Stimulated activated CD4-positive, alpha-beta T cell treated with anti-CD3 and anti-CD28 coated beads, Interleukin-12 subunit alpha, Interleukin-12 subunit beta, amount 100 ng/mL, for 4 hours (primary cell): ENCODE results near the gene CSK.

ENCODE experiments used
- DNase-seq: peaks from one replicate; pipeline ENCODE4 v3.0.0-alpha.2; 2020

CSK gene

DNA sequence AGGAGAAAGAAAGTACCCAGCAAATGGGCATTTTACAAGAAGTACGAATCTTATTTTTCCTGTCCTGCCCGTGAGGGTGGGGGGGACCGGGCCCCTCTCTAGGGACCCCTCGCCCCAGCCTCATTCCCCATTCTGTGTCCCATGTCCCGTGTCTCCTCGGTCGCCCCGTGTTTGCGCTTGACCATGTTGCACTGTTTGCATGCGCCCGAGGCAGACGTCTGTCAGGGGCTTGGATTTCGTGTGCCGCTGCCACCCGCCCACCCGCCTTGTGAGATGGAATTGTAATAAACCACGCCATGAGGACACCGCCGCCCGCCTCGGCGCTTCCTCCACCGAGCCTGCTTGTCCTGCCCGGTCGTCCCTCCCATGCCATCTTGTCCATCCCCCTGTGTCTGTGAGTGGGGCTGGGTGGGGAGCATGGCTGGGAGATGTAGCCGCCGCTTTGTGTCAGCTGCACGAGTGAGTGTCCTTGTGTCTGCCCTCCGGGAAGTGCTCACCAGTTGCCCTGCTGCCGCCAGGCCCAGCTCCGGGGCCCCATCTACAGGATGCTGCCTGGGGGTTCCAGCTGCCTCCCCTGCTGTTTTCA is 21.1 kb downstream of the CSK start:
- DNase-seq: no peak

DNA sequence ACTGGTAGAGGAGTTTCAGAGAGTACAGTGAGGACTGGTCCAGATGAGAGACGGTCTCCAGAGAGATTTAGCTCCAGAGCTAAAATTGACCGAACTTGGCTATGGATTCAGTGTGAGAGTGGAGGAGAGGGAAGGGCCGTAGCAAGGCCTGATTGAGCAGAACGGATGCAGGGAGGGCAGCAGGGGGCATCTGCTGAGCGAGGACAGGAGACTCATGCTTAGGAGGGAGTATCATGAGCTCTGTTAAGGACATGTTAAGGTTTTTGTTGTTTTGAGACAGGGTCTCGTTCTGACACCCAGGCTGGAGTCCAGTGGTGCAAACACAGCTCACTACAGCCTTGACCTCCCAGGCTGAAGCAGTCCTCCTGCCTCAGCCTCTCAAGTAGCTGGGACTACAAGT is 23.1 kb downstream of the CSK start:
- DNase-seq: no peak

DNA sequence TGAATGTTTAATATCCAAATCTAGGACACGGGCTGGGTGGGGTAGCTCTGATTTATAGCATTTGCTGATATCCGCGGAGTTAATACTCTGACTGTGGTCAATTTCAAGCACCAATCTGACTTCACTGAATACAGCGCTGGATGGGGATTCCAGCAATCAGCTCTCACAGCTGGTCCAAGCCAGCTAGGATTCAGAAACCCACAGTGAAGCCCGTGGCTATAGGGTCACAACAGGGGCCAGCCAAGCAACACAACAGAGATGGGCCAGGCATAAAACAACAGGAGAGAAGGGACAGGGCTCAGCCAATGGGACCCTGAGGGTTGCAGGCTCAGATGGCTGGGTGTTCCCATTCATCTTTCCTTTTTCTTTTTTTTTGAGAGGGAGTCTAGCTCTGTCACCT is 25.4 kb downstream of the CSK start:
- DNase-seq: no peak

DNA sequence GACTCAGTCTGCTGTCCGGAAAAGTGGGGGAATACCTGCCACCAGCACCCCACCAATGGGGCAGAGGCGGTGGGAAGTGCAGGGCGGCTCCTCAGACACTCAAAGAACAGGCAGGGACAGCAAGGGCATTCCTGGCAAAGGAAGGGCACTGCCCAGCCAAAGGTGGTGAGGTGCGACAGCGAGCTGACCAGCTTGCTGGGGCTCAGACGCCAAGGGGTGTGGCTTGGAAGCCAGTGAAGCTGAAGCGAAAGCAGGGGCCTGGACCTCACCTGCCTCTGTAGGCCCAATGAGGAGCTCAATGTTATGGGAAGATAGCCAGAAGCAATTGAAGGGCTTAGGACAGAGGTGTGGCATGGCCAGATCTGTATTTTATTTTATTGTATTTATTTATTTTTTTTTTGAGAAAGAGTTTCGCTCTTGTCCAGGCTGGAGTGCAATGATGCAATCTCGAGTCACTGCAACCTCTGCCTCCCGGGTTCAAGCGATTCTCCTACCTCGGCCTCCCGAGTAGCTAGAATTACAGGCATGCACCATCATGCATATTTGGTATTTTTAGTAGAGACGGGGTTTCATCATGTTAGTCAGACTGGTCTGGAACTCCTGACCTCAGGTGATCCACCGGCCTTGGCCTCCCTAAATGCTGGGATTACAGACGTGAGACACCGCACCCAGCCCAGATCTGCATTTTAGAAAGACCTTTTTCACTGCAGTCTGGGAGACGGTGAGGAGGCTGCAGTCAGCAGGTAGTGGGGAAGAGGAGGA is 26.4 kb downstream of the CSK start:
- DNase-seq: no peak

DNA sequence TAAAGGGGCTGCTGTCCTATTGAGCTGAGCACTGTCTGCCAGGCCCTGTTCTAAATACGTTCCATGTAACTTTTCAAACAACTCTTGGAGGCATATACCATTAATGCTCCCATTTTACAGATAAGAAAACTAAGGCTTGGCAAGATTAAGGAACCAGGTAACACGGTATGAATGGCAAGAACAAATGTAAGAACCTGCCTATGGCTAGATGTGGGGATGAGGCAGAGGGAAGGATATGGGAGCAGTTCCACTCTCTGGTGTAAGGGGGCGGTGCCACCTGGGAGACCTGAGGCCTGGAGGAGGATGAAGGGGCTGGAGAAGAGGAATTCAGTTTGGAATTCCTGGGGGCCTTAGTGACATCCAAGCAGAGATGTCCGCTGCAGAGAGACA is 27.0 kb downstream of the CSK start:
- DNase-seq: no peak

DNA sequence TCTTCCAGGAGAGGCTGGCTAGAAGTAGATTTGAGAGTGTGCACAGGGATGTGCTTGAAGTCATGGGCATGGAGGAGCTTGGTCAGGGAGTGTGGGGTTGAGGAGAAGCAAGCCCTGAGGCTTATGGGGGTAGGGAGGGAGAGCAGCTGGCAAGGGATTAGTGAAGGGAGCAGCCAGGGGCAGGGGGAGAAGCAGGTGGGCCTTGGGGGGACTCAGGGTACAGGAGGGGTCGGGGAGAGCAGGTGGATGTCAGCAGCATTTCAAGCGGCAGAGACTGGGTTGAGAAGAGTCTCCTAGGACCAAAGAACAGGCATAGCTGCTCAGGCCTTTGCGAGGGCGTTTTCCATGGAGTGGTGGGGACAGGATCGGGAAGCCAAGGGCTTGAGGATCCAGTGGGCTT is 27.4 kb downstream of the CSK start:
- DNase-seq: no peak

DNA sequence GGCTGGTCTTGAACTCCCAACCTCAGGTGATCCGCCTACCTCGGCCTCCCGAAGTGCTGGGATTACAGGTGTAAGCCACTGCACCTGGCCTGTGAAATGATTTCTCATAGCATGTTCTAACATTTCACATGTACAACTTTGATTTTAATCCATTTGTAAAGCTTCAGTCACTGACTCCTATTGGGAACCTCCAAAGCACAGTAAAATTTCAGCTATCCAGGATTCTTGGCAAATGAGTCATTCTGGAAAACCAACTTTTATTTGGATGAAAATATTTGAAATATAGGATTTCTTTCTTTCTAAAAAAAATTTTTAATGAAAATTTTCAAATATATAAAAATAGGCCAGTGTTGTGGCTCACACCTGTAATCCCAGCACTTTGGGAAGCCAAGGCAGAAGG is 28.1 kb downstream of the CSK start:
- no peak for DNase-seq

DNA sequence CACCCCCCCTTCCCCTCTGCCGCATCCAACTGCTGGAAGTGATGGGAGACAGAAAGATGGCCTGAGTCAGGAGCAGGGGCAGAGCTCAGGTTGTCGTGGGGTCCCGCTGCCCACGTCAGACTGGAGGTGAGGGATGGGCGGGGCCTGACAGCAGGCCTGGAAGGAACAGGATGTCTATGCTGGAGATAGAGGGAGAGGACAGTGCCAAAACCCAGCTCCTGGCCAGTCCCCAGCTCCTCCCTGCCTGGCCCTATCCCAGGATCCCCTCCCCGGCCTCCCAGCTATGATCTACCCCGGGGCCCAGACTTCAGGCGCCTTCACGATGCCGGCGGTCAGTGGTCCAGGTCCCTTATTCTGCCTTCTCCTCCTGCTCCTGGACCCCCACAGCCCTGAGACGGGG is 30.7 kb downstream of the CSK start, which contains the start of gene LMAN1L:
Gene LMAN1L, plus strand, starts transcription at position 303 of the 400 bp plus-strand sequence. Its CDS starts 20 bp downstream, at position 323.
- no peak for DNase-seq

DNA sequence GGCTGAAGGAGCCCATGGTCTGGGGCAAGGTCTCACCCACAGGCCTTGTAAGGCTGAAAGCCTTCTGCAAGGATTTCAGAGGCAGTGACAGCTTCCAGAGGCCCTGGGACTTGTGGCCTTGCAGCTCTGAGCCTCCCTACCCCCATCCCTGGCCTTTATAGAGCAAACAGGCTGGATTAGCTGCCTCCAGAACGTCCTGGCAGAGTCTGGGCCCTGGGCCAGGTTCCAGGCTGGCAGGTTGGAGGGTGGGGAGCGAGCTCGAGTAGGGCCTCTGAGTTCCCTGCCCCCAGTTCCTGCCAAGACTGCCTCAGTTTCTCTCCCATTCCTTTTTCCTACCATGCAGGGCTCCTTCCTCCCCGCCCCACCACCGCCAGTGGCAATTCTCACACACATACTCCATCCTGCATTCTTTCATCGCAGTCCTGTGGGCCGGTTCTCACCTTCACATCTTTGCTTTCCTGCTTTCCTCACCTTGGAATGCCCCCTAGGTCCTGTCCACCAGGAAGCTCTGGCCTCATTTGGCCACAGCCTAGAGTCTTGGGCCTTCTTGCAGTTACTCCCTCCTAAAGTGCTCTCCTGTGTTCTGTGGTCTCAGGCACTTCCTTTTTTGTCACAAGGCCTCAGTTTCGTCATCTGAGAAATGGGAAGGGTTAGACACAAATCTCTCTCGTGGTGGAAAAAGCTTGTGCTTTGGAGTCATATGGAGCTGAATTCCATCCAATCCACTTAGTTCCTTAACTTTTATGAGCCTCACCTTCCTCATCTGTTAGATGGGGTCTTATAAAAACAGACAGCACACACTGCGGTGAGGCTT is 33.4 kb downstream of the CSK start:
- no peak for DNase-seq

DNA sequence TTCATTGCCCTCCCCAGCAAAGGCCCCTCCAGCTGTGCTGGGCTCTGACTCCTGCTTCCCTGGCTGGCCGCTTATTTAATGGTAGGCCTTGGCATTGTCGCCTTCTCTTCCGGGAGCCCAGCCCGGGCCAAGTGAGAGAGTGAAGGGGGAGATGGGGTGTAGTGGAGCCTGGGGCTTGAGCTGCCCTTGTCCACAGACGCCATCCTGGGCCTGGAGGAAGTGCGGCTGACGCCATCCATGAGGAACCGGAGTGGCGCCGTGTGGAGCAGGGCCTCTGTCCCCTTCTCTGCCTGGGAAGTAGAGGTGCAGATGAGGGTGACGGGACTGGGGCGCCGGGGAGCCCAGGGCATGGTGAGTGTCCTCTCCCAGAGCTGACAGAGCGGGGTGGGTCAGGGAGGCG is 34.1 kb downstream of the CSK start:
- no peak for DNase-seq

DNA sequence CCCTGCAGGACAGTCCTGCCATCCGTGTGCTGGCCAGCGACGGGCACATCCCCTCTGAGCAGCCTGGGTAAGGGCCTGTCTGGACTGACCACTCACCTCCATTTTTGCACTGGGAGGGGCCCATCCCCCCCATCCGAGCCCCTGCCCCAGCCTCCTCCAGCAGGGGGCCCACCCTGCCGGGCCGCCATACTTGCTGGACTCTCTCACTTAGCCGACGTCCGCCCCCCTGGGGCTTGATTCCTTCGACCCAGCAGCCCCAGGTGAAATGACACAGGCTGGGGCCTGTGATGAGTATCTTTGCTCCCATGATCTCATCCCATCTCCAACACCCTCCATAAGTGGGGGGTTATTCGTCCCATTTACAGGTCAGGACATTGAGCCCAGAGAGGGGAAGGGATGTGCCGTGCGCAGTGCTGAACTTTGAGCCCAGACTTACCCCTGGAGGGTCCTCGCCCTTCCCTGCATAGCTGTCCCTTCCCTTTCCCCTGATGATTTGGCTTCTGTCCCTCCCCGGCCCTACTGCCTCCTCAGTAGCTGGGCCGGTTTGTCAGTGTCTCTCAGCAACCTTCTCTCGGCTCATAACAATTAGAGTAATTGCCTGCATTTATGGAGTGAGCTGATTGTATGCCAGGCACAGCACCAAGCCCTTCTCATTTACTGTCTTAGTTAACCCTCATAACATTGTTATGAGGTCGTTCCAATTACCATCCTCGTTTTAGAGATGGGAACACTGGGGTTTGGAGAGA is 34.9 kb downstream of the CSK start:
- DNase-seq: no peak

DNA sequence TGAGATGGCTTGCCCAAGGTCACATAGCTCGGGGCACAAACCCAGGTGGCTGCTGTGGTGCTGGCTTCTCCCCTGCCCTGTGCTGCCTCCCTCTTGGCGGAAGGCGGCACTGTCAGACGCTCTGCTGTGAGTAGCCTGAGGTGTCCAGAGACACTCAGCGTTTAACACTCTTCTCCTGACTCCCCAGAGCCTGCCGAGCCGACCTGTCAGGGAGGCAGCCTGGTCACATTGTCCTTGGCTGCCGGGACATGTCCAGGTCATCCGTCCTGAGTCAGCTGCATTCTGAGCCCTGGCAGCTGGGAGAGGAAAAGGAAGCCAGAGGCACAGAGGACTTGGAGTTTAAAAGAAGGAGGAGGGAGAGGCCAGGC is 35.5 kb downstream of the CSK start:
- DNase-seq: no peak

DNA sequence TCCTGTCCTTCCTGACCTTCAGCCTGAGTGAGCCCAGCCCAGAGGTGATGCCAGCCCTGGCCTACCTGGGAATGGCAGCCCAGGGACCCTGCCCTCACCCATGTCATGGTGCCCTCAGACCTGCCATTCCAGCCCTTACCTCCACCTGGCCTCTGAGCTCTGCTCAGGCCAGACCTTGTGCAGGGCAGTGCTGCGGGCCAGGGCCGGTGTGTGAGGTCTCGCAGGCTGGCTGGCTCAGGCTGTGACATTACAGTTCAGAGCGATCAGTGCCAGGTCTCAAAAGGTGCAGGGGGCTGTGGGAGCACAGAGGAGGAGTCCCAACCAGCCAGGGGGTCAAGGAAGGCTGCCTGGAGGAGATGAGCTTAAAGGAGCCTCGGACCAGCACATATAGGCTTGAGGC is 38.2 kb downstream of the CSK start:
- no peak for DNase-seq

DNA sequence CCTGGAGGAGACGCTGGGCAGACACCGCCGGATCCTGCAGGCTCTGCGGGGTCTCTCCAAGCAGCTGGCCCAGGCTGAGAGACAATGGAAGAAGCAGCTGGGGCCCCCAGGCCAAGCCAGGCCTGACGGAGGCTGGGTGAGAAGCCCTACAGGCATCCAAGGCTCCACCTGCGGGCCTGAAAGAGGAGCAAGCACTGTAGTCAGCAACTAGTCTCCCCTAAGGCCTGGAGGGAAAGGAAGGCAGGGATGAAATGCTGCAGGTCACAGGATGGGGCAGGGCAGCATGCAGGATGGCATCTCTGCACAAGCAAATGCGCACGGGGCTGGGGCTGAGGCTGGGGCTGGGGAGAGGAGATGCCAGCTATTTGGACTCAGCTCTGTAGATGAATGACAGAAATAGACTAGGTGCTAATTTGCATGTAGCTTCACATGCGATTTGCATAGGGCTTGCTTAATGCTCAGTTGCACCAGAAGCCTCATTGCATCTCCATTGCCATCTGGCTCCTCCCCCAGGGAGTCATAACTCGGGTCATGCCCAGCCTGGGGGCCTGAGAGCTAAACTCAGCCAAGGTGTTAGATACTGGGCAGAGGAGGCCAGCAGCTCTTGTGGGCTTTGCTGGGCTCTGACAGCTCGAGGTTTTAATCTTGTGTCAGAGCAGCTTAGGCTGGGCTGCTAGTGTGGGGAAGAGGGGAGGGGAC is 39.4 kb downstream of the CSK start:
- DNase-seq: no peak

DNA sequence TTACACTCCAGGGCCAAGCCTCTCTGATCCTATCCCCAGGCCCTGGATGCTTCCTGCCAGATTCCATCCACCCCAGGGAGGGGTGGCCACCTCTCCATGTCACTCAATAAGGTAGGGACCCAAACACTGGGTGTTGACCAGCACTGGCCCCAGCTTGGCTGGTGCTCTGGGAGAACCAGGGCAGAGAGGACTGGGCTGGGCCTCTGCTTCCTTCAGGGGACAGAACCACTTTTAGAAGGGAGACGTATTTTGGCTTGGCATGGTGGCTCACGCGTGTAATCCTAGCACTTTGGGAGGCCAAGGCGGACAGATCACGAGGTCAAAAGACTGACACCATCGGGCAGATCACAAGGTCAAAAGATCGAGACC is 39.9 kb downstream of the CSK start:
- no peak for DNase-seq

DNA sequence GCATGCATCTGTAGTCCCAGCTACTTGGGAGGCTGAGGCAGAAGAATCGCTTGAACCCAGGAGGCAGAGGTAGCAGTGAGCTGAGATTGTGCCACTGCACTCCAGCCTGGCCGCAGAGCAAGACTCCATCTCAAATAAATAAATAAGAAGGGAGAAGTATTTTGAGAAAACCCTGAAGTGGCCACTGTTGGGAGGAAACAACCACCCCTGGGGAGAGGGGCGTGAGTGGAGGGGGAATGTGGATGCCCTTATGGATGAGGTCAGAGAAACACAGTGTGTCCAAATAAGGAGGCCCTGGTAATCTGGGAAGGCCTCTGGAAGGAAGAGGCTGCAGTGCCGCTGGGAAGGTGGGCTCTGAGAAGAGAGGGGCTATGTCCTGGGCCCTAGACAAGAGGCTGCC is 40.4 kb downstream of the CSK start:
- no peak for DNase-seq

DNA sequence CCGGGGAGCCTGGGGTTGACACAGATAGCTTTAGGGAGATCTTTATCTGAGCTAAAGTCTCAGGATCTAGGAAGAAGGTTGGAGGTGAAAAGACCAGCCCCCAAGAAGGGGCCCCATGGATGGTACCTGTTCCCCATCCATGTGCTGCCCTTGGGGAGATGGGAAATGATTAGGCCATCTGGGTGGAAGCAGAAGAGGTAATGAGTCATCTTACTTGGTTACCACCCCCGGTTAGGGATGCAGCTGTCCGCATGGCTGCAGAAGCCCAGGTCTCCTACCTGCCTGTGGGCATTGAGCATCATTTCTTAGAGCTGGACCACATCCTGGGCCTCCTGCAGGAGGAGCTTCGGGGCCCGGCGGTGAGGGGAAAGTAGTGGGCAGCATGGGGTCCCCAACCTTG is 41.4 kb downstream of the CSK start:
- no peak for DNase-seq

DNA sequence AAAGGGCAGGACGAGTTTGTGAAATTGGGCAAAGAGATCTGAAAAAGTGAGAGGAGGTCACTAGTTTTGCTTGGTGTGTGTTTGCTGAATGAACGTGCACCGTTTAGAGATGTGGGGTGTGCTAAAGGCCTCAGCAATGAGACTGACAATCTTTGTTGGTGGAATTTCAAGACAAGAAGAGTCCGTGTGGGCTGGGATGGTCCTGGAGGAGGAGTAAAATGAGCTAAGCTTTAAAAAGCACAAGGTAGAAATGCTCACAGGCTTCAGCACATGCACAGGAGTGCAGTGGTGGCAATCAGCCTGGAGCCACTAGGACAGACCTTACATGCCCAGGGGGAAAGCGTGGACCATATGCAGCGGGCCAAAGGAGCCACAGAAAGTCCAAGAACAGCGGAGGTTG is 43.1 kb downstream of the CSK start:
- DNase-seq: no peak

DNA sequence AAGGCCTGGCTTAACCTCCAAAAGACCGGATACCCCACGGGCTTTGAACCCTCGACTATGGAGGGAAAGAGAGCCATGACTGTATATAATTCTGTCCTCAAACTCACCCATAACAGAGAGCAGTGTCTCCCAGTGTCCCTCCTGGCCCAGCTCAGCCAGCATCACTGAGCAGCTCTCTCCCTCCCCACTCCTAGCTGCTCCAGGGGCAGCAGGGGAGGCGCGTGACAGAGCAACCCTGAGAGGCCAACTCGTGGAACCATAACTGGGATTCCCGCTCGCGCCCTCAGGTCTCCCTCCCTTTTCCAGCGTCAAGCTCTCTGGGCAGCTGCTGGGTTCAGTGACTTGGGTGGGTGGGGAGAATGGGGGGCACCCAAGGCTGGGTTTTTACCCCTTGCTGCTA is 44.0 kb downstream of the CSK start:
- DNase-seq: no peak

DNA sequence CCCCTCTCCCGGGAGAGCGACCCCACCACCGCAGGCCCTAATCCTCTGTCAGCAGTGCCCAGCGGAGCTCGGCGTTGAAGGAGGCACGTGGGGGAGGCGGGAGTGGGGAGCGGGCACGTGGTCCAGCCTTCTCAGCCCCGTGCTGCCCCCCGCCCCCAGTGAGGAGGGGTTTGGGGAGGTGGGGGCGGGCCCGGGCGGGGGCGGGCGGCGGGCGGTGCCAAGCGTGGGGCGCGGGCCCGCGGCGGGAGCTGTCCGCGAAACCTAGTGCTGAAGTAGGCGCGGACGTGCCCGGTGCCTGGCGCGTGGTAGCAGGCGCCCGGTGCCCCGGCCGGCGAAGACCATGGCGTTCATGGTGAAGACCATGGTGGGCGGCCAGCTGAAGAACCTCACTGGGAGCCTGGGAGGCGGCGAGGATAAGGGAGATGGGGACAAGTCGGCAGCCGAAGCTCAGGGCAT is 44.5 kb downstream of the CSK start, which contains the start of gene CPLX3:
Gene CPLX3, plus strand, starts transcription at position 264 of the 456 bp plus-strand sequence. Its CDS starts 77 bp downstream, at position 341.
- DNase-seq: peak; percentile 51

DNA sequence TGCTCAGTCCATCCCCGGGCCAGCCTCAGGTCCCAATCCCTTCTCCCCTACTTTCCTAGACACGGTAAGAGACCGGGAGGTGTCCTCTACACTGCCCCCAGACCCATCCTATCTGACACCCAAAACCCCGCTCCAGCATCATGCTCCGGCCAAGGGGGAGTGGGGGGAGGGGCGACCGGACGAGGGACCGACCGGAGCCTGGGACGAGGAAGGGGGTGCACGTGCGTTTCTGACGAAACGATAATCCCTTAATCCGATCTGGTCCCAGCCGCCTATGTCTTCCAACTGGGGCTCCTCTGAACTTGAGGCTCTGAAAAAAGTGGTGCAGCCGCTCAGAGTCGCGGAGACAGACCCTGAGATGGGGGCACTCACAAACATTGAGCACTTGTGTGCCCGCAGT is 45.0 kb downstream of the CSK start:
- no peak for DNase-seq

DNA sequence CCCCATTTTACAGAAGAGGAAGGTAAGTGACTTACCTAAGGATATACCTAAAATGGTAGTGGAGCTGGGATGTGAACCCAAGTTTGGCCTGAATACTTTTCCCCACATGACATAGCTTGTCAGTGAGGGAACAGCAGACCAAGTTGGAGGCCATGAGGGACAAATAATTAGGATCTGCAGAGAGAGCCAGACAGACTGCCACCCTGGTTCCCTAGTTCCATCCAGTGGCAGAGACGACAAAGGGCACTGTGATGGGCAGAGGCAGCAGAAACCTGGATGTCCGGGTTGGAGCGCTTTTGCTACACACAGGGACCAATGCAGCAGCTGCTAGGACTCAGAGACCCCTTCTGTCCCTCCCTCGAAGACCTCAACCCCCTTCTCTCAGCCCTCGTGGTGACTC is 45.7 kb downstream of the CSK start:
- no peak for DNase-seq

DNA sequence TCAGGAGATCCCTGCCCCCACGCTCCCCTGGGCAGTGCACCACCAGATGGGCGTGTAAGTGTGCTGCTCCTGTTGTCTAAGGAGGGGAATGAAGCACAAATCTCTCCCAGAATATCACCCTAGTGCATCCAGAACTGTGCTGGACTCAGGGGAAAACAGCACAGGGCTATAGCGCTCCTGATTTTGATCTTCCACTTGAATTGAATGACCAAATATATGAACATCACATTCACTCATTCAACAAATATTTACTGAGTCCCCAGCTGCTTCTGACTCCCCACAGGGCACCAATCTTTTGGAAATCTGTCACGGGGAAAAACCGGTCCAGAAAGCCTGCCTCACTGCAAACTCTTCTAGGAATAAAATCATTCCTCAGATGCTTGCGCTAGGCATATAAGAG is 47.0 kb downstream of the CSK start:
- DNase-seq: no peak
